Cardiac muscle cell (in vitro differentiated cells and primary cell): ENCODE results near the gene LDLRAP1. TPM values are rescaled to one million over a fixed set of nuclear protein-coding genes. Genes with fewer than 3 reads are reported as not detected.

ENCODE experiments used
- DNase-seq, 2 donors: peaks; one replicate each; pipeline versions ENCODE4 v3.0.0 to v3.0.0-alpha.2; 2010 to 2017; ENCODE audit warnings: low read depth in 1 of 2, low spot score in 1 of 2
- H3K27ac ChIP-seq: fragments of 200-600 bp; sonication (generic); 2 replicates; pipeline ENCODE4 v1.5.1; 2016
- H3K27me3 ChIP-seq: fragments of 200-600 bp; sonication (generic); 2 replicates; pipeline ENCODE4 v1.6.0; 2016; ENCODE audit warnings: control low read depth
- H3K36me3 ChIP-seq: fragments of 200-600 bp; sonication (generic); 2 replicates; pipeline ENCODE4 v1.5.1; 2016; ENCODE audit warnings: control low read depth
- H3K4me1 ChIP-seq: fragments of 200-600 bp; sonication (generic); 2 replicates; pipeline ENCODE4 v1.8.1; 2017; ENCODE audit warnings: low read depth, mild to moderate bottlenecking, mixed run types
- H3K4me3 ChIP-seq: fragments of 200-600 bp; sonication (generic); 2 replicates; pipeline ENCODE4 v1.5.1; 2016; ENCODE audit warnings: mild to moderate bottlenecking
- H3K9me3 ChIP-seq: fragments of 200-600 bp; sonication (generic); 2 replicates; pipeline ENCODE4 v1.5.1; 2017; ENCODE audit warnings: low read depth, mild to moderate bottlenecking, control low read depth
- CTCF ChIP-seq: IDR thresholded peaks from 2 replicates; pipeline ENCODE4 v1.5.1; 2012; ENCODE audit warnings: low read depth, mild to moderate bottlenecking, low read length
- polyA plus RNA-seq: library from polyadenylated mRNA; unstranded; fragments of >200 nt; fragmentation: Nextera tagmentation; extraction: Ambion mirVana; gene quantifications from 2 replicates; pipeline ENCODE4 v1.2.1, GENCODE V29; 2016
- total RNA-seq: library from RNA; depleted of rRNA; stranded (reverse); fragments of >200 nt; gene quantifications from 2 replicates; pipeline ENCODE4 v1.2.3, GENCODE V29; 2016

Gene LDLRAP1
- total and polyA plus RNA-seq, 2 experiments from 2014 or later: 16.4 to 21.8 TPM

GRCh38 chr1:25562928-25563283 lies 19.5 kb downstream of the LDLRAP1 start:
- no peak for DNase-seq
- H3K27ac ChIP-seq: no peak overlapping the region
- no peak overlapping the region for H3K4me3 ChIP-seq
- TF ChIP-seq CTCF: no peak
- H3K27me3 ChIP-seq: no peaks in the 10 kb centered on the region
- no peaks in the 10 kb centered on the region for H3K9me3 ChIP-seq
- peaks cover 15% of the 10 kb centered on the region for H3K4me1 ChIP-seq
- H3K36me3 ChIP-seq: peaks cover 3% of the 10 kb centered on the region

DNA sequence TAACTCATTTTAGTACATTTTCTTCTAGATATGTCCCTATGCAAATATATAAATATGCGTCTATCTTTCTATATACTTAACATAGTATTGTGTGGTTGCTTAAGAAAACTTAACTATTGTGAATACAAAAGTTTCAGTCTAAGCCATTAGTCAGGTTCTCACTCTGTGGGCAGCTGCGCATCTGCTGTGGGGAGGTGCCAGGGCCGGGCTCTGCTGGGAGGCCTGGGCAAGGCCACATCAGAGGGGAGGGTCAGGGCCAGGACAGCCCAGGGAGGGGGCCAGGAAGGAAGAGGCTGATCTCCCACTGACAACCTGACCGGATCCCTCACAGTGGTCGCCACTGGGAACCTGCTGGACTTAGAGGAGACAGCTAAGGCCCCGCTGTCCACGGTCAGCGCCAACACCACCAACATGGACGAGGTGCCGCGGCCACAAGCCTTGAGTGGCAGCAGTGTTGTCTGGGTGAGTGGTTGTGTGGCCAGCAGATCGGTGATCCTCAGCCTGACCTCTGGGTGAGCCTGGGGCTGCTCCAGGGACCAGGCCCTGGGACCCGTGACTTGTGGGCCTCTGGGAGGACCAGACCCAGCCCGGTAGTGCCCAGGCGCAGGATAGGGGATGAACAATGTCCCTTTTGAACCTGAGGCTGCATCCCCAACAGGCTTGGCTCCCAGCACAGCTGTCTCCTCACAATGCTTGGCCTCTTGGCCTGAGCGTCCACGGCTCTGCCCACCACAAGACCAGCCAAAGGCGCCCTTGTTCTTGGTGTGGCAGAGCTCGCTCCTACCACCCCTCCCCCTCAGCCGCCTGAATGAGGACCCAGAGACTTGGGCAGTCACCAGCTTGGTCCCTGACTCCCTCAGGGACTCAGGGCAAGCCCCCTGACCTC lies 20.2 kb downstream of the LDLRAP1 start:
- no peak for TF ChIP-seq CTCF
- no peaks in the 10 kb centered on the region for H3K27me3 ChIP-seq
- no peak overlapping the region for H3K4me3 ChIP-seq
- no peak for DNase-seq
- H3K27ac ChIP-seq: no peak overlapping the region
- H3K9me3 ChIP-seq: no peaks in the 10 kb centered on the region
- peaks cover 1% of the 10 kb centered on the region for H3K36me3 ChIP-seq
- H3K4me1 ChIP-seq: peaks cover 15% of the 10 kb centered on the region

- peaks cover 15% of the 10 kb centered on the region for H3K4me1 ChIP-seq
- H3K27ac ChIP-seq: no peak overlapping the region
- no peaks in the 10 kb centered on the region for H3K9me3 ChIP-seq
- H3K4me3 ChIP-seq: no peak overlapping the region
- H3K27me3 ChIP-seq: no peaks in the 10 kb centered on the region
- DNase-seq: no peak
- no peaks in the 10 kb centered on the region for H3K36me3 ChIP-seq
- TF ChIP-seq CTCF: no peak
These were observed 21.6 kb downstream of the LDLRAP1 start for GRCh38 chr1:25564777-25565574.

- H3K4me3 ChIP-seq: no peak overlapping the region
- no peak overlapping the region for H3K27ac ChIP-seq
- no peaks in the 10 kb centered on the region for H3K9me3 ChIP-seq
- no peak for TF ChIP-seq CTCF
- DNase-seq: no peak
- H3K36me3 ChIP-seq: no peaks in the 10 kb centered on the region
- peaks cover 15% of the 10 kb centered on the region for H3K4me1 ChIP-seq
- no peaks in the 10 kb centered on the region for H3K27me3 ChIP-seq
These were observed 22.2 kb downstream of the LDLRAP1 start for GRCh38 chr1:25565626-25566025.

DNA sequence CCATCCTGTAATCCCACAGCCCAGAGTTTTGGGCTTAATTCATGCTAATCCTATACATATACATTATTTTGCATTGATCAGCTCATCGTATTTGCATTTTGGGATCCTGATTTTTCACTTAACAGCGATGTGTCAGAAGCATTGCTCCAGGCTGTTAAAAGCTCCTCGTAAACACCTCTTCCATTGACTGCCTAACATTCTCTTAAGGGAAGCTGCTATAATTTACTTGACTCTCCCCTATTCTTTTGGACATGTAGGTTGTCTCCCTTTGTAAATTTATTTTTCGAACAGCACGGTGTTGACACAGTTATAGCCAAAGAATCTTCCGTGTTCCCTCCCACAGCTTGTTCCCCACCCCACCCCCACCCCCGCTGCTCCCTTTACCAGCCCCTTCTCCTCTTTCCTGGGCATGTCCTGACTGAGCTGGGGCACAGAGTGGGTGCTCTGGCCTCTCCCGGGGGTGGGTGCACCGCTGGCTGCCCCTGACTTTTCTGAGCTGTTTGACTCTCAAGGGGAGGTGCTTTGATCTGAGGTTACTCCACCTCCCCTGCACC lies 22.8 kb downstream of the LDLRAP1 start:
- H3K27ac ChIP-seq: peak overlapping the region; percentile 5
- no peak overlapping the region for H3K4me3 ChIP-seq
- TF ChIP-seq CTCF: no peak
- no peaks in the 10 kb centered on the region for H3K9me3 ChIP-seq
- H3K36me3 ChIP-seq: no peaks in the 10 kb centered on the region
- peaks cover 15% of the 10 kb centered on the region for H3K4me1 ChIP-seq
- DNase-seq: no peak
- H3K27me3 ChIP-seq: no peaks in the 10 kb centered on the region
